ACC112 (cell line): Measurements from ENCODE around the gene SH3RF1.

ENCODE experiments used
- H2AFZ ChIP-seq: fragments of 200-600 bp; sonication (generic); one replicate; pipeline ENCODE4 v1.6.0; 2017; ENCODE audit warnings: antibody characterized with exemption, low read length; ENCODE audit not compliant: unreplicated experiment
- H3K27ac ChIP-seq: fragments of 200-600 bp; sonication (generic); 2 replicates; pipeline ENCODE4 v1.5.1; 2014; ENCODE audit warnings: low read depth, mild to moderate bottlenecking, antibody characterized with exemption, low read length, moderate library complexity
- H3K27me3 ChIP-seq: fragments of 200-600 bp; sonication (generic); 2 replicates; pipeline ENCODE4 v1.6.1; 2014; ENCODE audit warnings: mild to moderate bottlenecking, antibody characterized with exemption, low read length, moderate library complexity, mixed read lengths; ENCODE audit not compliant: insufficient read depth
- H3K36me3 ChIP-seq: fragments of 200-600 bp; sonication (generic); 2 replicates; pipeline ENCODE4 v1.6.1; 2016; ENCODE audit warnings: mild to moderate bottlenecking, antibody characterized with exemption, low read length, moderate library complexity, mixed read lengths; ENCODE audit not compliant: insufficient read depth
- H3K4me1 ChIP-seq: fragments of 200-600 bp; sonication (generic); one replicate; pipeline ENCODE4 v1.6.1; 2016; ENCODE audit warnings: low read length, mixed read lengths; ENCODE audit not compliant: insufficient read depth, unreplicated experiment, control insufficient read depth
- H3K4me3 ChIP-seq: fragments of 200-600 bp; sonication (generic); 2 replicates; pipeline ENCODE4 v1.5.1; 2014; ENCODE audit warnings: mild to moderate bottlenecking, low read depth, low read length
- H3K79me2 ChIP-seq: fragments of 200-600 bp; sonication (generic); one replicate; pipeline ENCODE4 v1.6.0; 2016; ENCODE audit warnings: low read length; ENCODE audit not compliant: control insufficient read depth, unreplicated experiment, insufficient read depth

The SH3RF1 gene

DNA sequence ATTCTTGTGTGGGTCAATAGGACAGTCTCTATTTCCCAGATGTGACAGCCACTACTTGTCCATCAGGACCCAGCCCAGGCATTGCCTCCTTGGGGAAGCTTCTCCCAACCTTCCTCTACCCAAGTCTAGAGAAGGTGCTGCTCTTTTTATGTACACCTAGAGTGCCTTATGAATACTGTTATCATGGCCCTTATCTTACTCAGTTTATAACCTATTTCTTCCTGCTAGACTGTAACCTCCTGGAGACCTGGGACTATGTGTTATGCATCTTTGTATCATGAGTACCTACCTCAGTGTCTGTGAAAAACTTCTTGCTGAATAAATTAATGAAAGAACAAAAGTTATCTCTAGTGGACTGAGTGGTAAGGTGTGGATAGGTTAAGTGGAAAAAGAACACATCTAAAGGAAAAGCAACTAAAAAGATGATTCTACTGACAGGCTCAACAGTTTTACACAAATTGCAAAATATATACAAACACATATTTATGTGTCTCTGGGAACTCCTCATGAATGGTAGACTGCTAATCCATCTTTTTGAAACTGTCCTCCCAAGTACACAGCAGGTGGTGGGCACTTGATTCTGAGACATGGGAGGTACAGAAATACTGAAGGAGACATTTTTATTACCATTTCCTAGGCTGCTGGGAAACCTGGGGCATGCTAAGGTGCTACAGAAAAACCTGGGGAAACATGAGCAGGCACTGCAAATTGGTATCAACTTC, 106.6 kb downstream of the SH3RF1 start:
- Histone ChIP-seq H3K27ac (peak overlapping the region; percentile 61), H3K27me3 (no peaks in the 10 kb centered on the region), H2AFZ (no peak overlapping the region), H3K4me1 (peaks cover 85% of the 10 kb centered on the region), H3K4me3 (no peak overlapping the region; the same call in 1 of the 2 replicates), H3K79me2 (peaks cover 90% of the 10 kb centered on the region), H3K36me3 (no peaks in the 10 kb centered on the region)

DNA sequence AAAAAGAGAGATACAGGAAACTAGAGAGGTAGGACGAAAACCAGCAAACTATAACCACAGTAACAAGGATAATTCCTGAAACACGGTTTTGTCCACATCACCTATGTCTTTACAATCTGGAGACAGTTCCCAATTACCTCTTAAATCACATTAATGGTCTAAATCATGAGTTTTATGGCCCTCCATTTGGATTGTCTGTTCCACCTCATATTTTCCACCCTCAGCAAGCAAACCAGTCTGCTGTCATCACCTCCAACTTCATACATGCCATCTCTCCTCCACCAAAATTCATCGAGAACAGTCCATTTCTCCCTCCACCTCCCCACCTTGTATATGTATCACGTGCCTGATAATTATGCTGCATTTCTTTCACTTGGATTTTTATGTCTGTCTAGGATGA, 107.3 kb downstream of the SH3RF1 start:
- H3K36me3 ChIP-seq: no peaks in the 10 kb centered on the region
- no peaks in the 10 kb centered on the region for H3K27me3 ChIP-seq
- peaks cover 91% of the 10 kb centered on the region for H3K79me2 ChIP-seq
- H3K27ac ChIP-seq: peak overlapping the region; percentile 61
- peaks cover 86% of the 10 kb centered on the region for H3K4me1 ChIP-seq
- no peak overlapping the region for H3K4me3 ChIP-seq
- no peak overlapping the region for H2AFZ ChIP-seq

DNA sequence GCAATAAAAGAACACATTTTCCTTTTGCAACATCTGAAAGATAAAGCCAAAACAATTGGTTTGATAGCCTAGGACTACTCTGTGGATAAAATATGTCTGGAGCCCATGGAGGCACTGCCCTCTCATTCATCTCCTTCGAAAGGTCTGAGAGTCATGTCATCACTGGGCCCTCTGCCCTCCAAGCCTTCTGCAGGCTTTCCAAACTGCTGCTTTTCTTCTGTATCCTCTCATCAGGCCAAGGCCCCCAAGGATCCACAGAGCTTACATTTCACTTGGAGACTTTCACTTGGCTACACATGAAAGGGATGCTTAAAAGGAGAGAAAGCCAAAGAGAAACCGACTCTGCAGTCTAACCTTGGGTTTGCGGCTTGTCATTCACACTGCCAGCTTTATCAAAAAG, 109.9 kb downstream of the SH3RF1 start:
- Histone ChIP-seq H2AFZ (peak overlapping the region; percentile 9), H3K4me1 (peaks cover 93% of the 10 kb centered on the region), H3K27me3 (no peaks in the 10 kb centered on the region), H3K27ac (peak overlapping the region; percentile 90), H3K36me3 (peaks cover 10% of the 10 kb centered on the region), H3K4me3 (peak overlapping the region; percentile 69), H3K79me2 (peaks cover 95% of the 10 kb centered on the region)

DNA sequence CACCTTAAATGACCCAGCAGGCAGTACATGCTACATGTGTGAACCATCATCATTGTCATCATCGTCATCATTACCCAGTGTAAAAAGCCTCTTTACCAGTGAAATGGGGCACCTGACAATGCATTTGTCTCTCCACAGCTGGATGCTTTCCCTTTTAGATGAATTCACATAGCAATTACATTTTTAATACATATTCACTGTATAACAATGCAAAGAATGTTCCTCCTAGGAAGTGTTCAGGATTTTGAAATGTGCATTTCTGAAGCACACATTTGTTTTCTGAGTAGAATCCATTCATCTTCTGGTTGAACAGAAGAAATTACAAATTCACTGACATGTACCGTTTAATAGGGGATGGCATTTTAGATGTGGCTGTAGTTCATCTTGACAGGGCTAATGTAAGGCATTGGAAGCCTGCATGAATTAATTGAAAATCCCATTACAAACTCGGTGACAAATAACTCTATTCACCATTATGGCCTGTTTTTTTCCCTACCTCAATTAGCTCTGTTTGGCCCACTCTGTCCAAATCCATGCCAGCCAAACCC, 111.1 kb downstream of the SH3RF1 start:
- H3K4me3 ChIP-seq: peak overlapping the region; percentile 69; the same call in 1 of the 2 replicates
- H3K27me3 ChIP-seq: no peaks in the 10 kb centered on the region
- H2AFZ ChIP-seq: no peak overlapping the region
- peaks cover 22% of the 10 kb centered on the region for H3K36me3 ChIP-seq
- peaks cover 91% of the 10 kb centered on the region for H3K4me1 ChIP-seq
- peak overlapping the region; percentile 90 for H3K27ac ChIP-seq
- peaks cover 95% of the 10 kb centered on the region for H3K79me2 ChIP-seq

DNA sequence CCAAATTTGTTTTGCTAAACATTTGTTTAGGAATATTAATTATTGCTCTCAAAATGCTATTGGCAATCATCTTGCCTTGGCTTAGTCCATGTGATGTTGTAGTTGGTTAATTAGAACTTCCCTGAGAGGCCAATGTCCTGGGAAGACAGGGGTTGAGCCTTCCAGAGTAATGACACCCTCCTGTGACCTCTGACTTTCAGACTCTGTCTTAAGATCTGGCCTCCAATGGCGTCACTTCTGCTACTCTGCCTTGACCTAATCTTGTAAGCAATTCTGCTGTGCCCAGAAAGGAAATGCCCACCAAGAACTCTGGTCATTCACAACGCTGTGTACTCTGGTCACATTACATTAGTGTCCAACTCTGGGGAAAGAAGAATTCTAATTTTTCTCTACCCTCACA, 111.9 kb downstream of the SH3RF1 start:
- Histone ChIP-seq H2AFZ (no peak overlapping the region), H3K27me3 (no peaks in the 10 kb centered on the region), H3K79me2 (peaks cover 91% of the 10 kb centered on the region), H3K27ac (peak overlapping the region; percentile 90), H3K4me3 (no peak overlapping the region), H3K4me1 (peaks cover 91% of the 10 kb centered on the region), H3K36me3 (peaks cover 26% of the 10 kb centered on the region)

DNA sequence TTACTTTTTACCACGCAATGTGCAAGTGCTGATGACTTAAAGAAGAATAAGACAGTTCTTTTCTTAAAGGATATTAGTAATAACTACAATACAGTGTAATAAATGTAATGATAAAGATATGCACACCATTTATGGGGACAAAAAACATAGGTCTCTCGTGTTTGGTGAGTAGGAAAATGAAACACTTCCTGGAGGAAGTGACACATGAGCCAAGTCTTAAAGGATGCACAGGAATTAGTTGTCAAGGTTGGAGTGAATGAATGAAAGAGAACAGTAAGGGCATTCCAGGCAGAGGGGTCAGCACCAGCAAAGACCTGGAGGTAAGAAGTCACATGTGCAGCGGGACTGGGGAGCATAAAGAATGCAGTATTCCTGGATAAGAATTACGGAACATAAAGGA, 112.7 kb downstream of the SH3RF1 start:
- Histone ChIP-seq H3K27ac (peak overlapping the region; percentile 90), H3K36me3 (peaks cover 32% of the 10 kb centered on the region), H3K79me2 (peaks cover 87% of the 10 kb centered on the region), H2AFZ (no peak overlapping the region), H3K27me3 (no peaks in the 10 kb centered on the region), H3K4me3 (no peak overlapping the region), H3K4me1 (peaks cover 91% of the 10 kb centered on the region)

DNA sequence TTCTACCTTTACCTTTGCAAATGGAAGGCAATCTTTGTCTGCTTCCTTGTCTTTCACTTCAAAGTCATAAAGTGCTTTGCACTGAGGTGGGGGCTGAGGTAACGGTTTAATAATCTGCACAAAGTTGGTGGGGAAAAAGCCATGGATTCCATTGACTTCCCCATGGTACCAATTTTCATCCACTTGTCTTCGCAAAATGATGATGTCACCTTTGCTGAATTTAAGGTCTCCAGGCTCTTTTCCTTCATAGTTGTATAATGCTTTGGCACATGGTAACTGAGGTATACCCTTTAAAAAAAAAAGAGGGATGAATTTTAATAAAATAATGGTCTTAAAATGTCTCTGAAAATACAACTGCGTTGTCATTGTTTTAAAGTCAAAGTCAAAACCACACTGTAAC, 114.4 kb downstream of the SH3RF1 start:
- Histone ChIP-seq H3K4me3 (no peak overlapping the region), H3K36me3 (peaks cover 38% of the 10 kb centered on the region), H3K79me2 (peaks cover 76% of the 10 kb centered on the region), H3K4me1 (peaks cover 91% of the 10 kb centered on the region), H3K27me3 (no peaks in the 10 kb centered on the region), H3K27ac (no peak overlapping the region), H2AFZ (no peak overlapping the region)

DNA sequence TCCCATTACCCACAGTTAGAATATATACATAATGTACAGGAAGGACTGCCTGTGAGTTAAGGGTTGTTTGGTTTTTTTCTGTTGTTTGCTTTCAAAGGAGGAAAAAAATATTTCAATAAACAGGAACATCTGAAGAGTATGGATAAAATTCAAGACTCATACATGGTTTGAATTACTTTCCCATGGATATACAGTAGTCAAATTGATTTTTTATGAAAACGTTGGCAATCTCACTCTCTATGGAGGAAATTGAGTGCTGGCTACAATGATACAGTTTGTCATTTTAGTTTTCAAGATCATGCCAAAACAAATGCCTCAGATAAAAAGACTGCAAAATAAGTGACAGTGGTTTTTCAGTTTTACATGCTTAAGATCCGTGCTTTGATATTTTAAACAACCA, 116.6 kb downstream of the SH3RF1 start:
- no peak overlapping the region for H2AFZ ChIP-seq
- peaks cover 47% of the 10 kb centered on the region for H3K36me3 ChIP-seq
- H3K4me1 ChIP-seq: peaks cover 86% of the 10 kb centered on the region
- no peaks in the 10 kb centered on the region for H3K27me3 ChIP-seq
- peak overlapping the region; percentile 52 for H3K27ac ChIP-seq
- peaks cover 72% of the 10 kb centered on the region for H3K79me2 ChIP-seq
- H3K4me3 ChIP-seq: peak overlapping the region; percentile 3; the same call in 1 of the 2 replicates

DNA sequence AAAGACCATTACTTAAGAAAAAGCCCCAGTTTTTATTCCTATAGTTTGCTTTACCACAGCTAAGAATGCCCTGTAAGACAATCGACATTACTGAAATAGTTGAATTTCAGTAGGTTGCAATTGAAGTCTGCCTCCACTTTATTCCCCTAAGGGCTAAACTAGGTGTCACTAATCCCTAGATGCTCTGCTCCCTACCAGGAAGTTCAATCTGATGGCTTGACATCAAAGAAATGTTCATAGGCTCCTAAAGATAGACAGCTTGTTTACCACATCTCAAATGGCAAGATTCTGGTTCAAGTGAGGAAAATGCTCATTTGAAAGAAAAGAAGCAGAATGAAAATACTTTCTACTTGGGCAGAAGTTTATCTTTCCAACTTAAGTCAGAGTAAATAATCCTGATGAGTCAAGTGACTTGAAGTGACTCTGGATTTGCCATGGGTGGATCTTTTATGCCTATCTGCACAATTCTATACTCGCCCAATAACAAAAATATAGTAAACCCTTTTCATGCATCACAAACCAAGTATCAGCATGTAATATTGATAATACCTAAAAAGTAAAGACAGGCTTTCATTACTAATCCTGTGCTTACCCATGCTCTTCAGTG, 117.2 kb downstream of the SH3RF1 start:
- Histone ChIP-seq H2AFZ (no peak overlapping the region), H3K27ac (peak overlapping the region; percentile 52), H3K4me3 (peak overlapping the region; percentile 3; the same call in 1 of the 2 replicates), H3K79me2 (peaks cover 72% of the 10 kb centered on the region), H3K27me3 (no peaks in the 10 kb centered on the region), H3K4me1 (peaks cover 86% of the 10 kb centered on the region), H3K36me3 (peaks cover 52% of the 10 kb centered on the region)

DNA sequence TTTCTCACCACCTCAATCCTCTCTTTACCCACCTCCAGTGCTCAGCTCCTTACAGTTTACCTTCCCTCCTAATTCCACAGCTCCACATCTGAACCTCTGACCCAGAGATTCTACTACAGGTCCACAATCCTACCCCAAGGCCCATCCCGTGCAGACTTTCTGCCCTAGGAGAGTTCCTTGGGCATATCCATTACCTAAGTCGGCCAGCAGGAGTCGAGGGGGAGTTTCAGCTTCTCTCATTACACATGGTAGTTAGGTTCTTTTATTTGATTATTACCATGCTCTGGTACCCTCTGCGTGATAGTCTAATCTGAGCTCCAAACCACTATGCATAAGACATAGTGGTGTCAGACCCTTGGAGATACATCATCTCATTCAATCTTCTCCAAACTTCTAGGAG, 117.9 kb downstream of the SH3RF1 start:
- Histone ChIP-seq H3K4me3 (no peak overlapping the region), H3K4me1 (peaks cover 86% of the 10 kb centered on the region), H2AFZ (no peak overlapping the region), H3K36me3 (peaks cover 59% of the 10 kb centered on the region), H3K79me2 (peaks cover 70% of the 10 kb centered on the region), H3K27me3 (no peaks in the 10 kb centered on the region), H3K27ac (peak overlapping the region; percentile 52; the same call in 1 of the 2 replicates)

DNA sequence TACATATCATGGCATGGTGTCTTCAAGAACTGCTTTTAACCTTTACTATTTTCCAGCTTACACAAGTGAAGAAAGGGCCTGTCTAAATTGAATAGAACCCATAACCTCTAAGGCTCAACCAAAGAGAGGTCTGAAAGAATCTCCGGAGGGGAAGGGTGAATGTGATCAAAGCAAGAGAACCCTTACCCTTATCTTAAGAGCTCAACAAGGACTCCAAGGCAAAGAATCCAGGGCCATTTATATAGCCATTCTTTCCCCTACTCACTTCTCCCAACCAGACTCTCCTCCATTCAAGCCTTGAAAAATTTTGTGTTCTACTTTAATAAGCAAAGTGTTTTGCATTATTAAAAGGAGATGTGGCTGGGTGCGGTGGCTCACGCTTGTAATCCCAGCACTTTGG, 118.7 kb downstream of the SH3RF1 start:
- H3K27ac ChIP-seq: peak overlapping the region; percentile 76
- H3K4me3 ChIP-seq: no peak overlapping the region
- peaks cover 62% of the 10 kb centered on the region for H3K36me3 ChIP-seq
- peaks cover 62% of the 10 kb centered on the region for H3K79me2 ChIP-seq
- peaks cover 88% of the 10 kb centered on the region for H3K4me1 ChIP-seq
- H3K27me3 ChIP-seq: no peaks in the 10 kb centered on the region
- no peak overlapping the region for H2AFZ ChIP-seq
